Nephron progenitor cell (in vitro differentiated cells): Measurements from ENCODE around the gene XRCC4.

ENCODE experiments used
- DNase-seq: peaks from one replicate; pipeline ENCODE4 v3.0.0; 2021
- H3K27ac Mint-ChIP-seq: 2 replicates; pipeline ENCODE4 v1.8.0; 2021; ENCODE audit warnings: mild to moderate bottlenecking, moderate library complexity, mixed read lengths
- H3K27me3 Mint-ChIP-seq: 2 replicates; pipeline ENCODE4 v1.8.0; 2021; ENCODE audit warnings: mild to moderate bottlenecking, low read depth, mixed read lengths; ENCODE audit not compliant: poor library complexity
- H3K36me3 Mint-ChIP-seq: 2 replicates; pipeline ENCODE4 v1.8.0; 2021; ENCODE audit warnings: low read depth, mixed read lengths
- H3K4me1 Mint-ChIP-seq: 2 replicates; pipeline ENCODE4 v1.8.0; 2021; ENCODE audit warnings: mixed read lengths
- H3K4me3 Mint-ChIP-seq: 2 replicates; pipeline ENCODE4 v1.8.0; 2021; ENCODE audit warnings: mild to moderate bottlenecking, moderate library complexity, mixed read lengths
- H3K9me3 Mint-ChIP-seq: 2 replicates; pipeline ENCODE4 v1.8.0; 2021; ENCODE audit warnings: mild to moderate bottlenecking, moderate library complexity, mixed read lengths
- CTCF ChIP-seq: fragments of 200-600 bp; sonication (generic); IDR thresholded peaks from 2 replicates; pipeline ENCODE4 v1.5.0; 2021; ENCODE audit warnings: antibody characterized with exemption

XRCC4 gene

GRCh38 chr5:83048811-83049210 lies 28.5 kb upstream of the XRCC4 start:
- no peak overlapping the region for H3K27ac Mint-ChIP-seq
- TF ChIP-seq CTCF: no peak

DNA sequence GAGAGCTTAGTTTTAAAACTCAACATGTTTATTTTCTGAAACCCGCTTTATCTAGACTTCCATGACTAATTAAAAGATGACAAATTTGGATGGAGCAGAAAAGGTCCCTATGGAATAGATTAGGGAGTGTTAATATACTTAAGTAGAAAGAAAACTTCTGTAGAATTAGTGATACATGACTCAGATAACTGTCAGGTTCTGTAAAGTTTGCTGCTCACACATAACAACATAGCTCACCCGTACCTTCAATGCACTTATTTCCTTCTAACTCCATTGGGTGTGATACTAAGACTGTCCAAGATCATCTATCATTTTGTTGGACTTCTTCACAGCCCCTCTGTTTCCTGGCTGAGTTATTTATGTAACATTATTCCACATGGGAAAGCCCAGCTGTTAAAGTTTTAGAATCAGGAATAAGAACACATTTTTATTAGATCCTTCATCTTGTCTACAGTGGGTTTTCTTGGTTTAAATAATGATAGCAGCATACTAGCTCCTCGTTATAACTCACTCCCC lies 27.9 kb upstream of the XRCC4 start:
- no peaks in the 10 kb centered on the region for H3K4me1 Mint-ChIP-seq
- peaks cover 31% of the 10 kb centered on the region for H3K36me3 Mint-ChIP-seq
- no peaks in the 10 kb centered on the region for H3K9me3 Mint-ChIP-seq
- DNase-seq: no peak
- H3K4me3 Mint-ChIP-seq: no peak overlapping the region
- TF ChIP-seq CTCF: no peak
- no peaks in the 10 kb centered on the region for H3K27me3 Mint-ChIP-seq
- no peak overlapping the region for H3K27ac Mint-ChIP-seq

More at GRCh38 chr5:83048811-83049210, 28.5 kb upstream of the XRCC4 start:
- H3K4me1 Mint-ChIP-seq: no peaks in the 10 kb centered on the region
- H3K27me3 Mint-ChIP-seq: peaks cover 2% of the 10 kb centered on the region
- no peak for DNase-seq
- H3K9me3 Mint-ChIP-seq: no peaks in the 10 kb centered on the region
- peaks cover 24% of the 10 kb centered on the region for H3K36me3 Mint-ChIP-seq
- no peak overlapping the region for H3K4me3 Mint-ChIP-seq

- Mint-ChIP-seq H3K27me3 (no peaks in the 10 kb centered on the region), H3K9me3 (no peaks in the 10 kb centered on the region), H3K4me3 (no peak overlapping the region), H3K4me1 (no peaks in the 10 kb centered on the region), H3K36me3 (peaks cover 43% of the 10 kb centered on the region), H3K27ac (peak overlapping the region; percentile 21)
- no peak for DNase-seq
- no peak for TF ChIP-seq CTCF
Measured at GRCh38 chr5:83050723-83051340, 26.5 kb upstream of the XRCC4 start.

GRCh38 chr5:83055166-83055565 lies 22.2 kb upstream of the XRCC4 start:
- H3K9me3 Mint-ChIP-seq: no peaks in the 10 kb centered on the region
- no peaks in the 10 kb centered on the region for H3K4me1 Mint-ChIP-seq
- H3K27ac Mint-ChIP-seq: no peak overlapping the region
- no peak overlapping the region for H3K4me3 Mint-ChIP-seq
- no peaks in the 10 kb centered on the region for H3K27me3 Mint-ChIP-seq
- no peak for TF ChIP-seq CTCF
- peaks cover 62% of the 10 kb centered on the region for H3K36me3 Mint-ChIP-seq
- DNase-seq: no peak

- TF ChIP-seq CTCF: no peak
- no peaks in the 10 kb centered on the region for H3K9me3 Mint-ChIP-seq
- peaks cover 56% of the 10 kb centered on the region for H3K36me3 Mint-ChIP-seq
- H3K4me1 Mint-ChIP-seq: no peaks in the 10 kb centered on the region
- DNase-seq: no peak
- no peaks in the 10 kb centered on the region for H3K27me3 Mint-ChIP-seq
- H3K27ac Mint-ChIP-seq: no peak overlapping the region
- no peak overlapping the region for H3K4me3 Mint-ChIP-seq
Measured at GRCh38 chr5:83058726-83059125, 18.6 kb upstream of the XRCC4 start.

- Mint-ChIP-seq H3K36me3 (peaks cover 54% of the 10 kb centered on the region), H3K4me3 (no peak overlapping the region), H3K9me3 (no peaks in the 10 kb centered on the region), H3K27ac (no peak overlapping the region), H3K4me1 (no peaks in the 10 kb centered on the region), H3K27me3 (no peaks in the 10 kb centered on the region)
- TF ChIP-seq CTCF: no peak
- DNase-seq: no peak
Measured at GRCh38 chr5:83059341-83059740, 18.0 kb upstream of the XRCC4 start.
